Measurements from ENCODE around the gene NFKBIL1. TPM values are rescaled to one million over a fixed set of nuclear protein-coding genes. Genes with fewer than 3 reads are reported as not detected.

The NFKBIL1 gene
- total RNA-seq, 1 experiment from 2014 or later: 19.5 TPM

GRCh38 chr6:31510007-31510406, 37.4 kb upstream of the NFKBIL1 start:
- ATAC-seq: no peak
- Mint-ChIP-seq H3K9me3 (peaks cover 5% of the 10 kb centered on the region; the same call in 1 of the 2 replicates), H3K27me3 (ENCODE audit: low read depth) (no peaks in the 10 kb centered on the region), H3K4me1 (no peaks in the 10 kb centered on the region), H3K36me3 (peaks cover 52% of the 10 kb centered on the region), H3K27ac (no peak overlapping the region), H3K4me3 (no peak overlapping the region)
- ChIA-PET POLR2A (no interaction called here), CTCF (no interaction called here)
- no peak for DNase-seq (ENCODE audit: low spot score)
- TF ChIP-seq ZSCAN18 (CRISPR knock-in tag; IDR thresholded peaks at IDR 0.05): no peak
- no peak for TF ChIP-seq GABPB1 (CRISPR knock-in tag; IDR thresholded peaks at IDR 0.05)
- TF ChIP-seq ZNF671 (CRISPR knock-in tag; IDR thresholded peaks at IDR 0.05): no peak
- TF ChIP-seq FOXK1 (CRISPR knock-in tag; IDR thresholded peaks at IDR 0.05): no peak
- no peak for TF ChIP-seq MAX (CRISPR knock-in tag; IDR thresholded peaks at IDR 0.05)
- no peak for TF ChIP-seq TCF7 (CRISPR knock-in tag; IDR thresholded peaks at IDR 0.05; ENCODE audit: low read depth)
- TF ChIP-seq PREB (CRISPR knock-in tag; IDR thresholded peaks at IDR 0.05; ENCODE audit: borderline replicate concordance): no peak
- no peak for TF ChIP-seq ZBTB43 (CRISPR knock-in tag; IDR thresholded peaks at IDR 0.05)
- no peak for TF ChIP-seq ATF6 (CRISPR knock-in tag; IDR thresholded peaks at IDR 0.05)
- TF ChIP-seq ZNF317 (CRISPR knock-in tag; IDR thresholded peaks at IDR 0.05; ENCODE audit: borderline replicate concordance, low read depth): no peak
- no peak for TF ChIP-seq NR3C1 (CRISPR knock-in tag; conservative IDR thresholded peaks at IDR 0.05; ENCODE audit: low read depth)
- TF ChIP-seq ZNF416 (CRISPR knock-in tag; IDR thresholded peaks at IDR 0.05): no peak
- TF ChIP-seq SMAD4 (CRISPR knock-in tag; IDR thresholded peaks at IDR 0.05): no peak
- no peak for TF ChIP-seq MLX (CRISPR knock-in tag; IDR thresholded peaks at IDR 0.05)
- TF ChIP-seq NR1H2 (CRISPR knock-in tag; IDR thresholded peaks at IDR 0.05): no peak
- no peak for TF ChIP-seq PRRX2 (CRISPR knock-in tag; IDR thresholded peaks at IDR 0.05)

GRCh38 chr6:31513456-31514165, 33.8 kb upstream of the NFKBIL1 start:
- ATAC-seq: no peak
- CTCF ChIA-PET: interaction anchor here (0.6 to 1.3 kb wide), 2 partner anchors 71 to 98 kb away, joined by 3 read pairs; no protein-coding TSS in a partner anchor
- Mint-ChIP-seq H3K4me3 (no peak overlapping the region), H3K36me3 (peaks cover 26% of the 10 kb centered on the region), H3K27me3 (ENCODE audit: low read depth) (no peaks in the 10 kb centered on the region), H3K27ac (no peak overlapping the region), H3K4me1 (no peaks in the 10 kb centered on the region), H3K9me3 (peaks cover 5% of the 10 kb centered on the region; the same call in 1 of the 2 replicates)
- TF ChIP-seq SMAD3 (CRISPR knock-in tag; IDR thresholded peaks at IDR 0.05; ENCODE audit: borderline replicate concordance): no peak
- no peak for TF ChIP-seq CTCF (IDR thresholded peaks at IDR 0.05)
- DNase-seq (ENCODE audit: low spot score): no peak
- POLR2A ChIA-PET: interaction anchor here (1.5 kb wide), 1 partner anchor 15 kb away, joined by 3 read pairs; no protein-coding TSS in a partner anchor
